Mesodermal cell (in vitro differentiated cells): ENCODE measurements around the gene ROR2.

Experiments
- H3K27ac ChIP-seq: 2 replicates; pipeline ENCODE4 v1.7.0; 2013; ENCODE audit warnings: mild to moderate bottlenecking, low read depth, low read length, moderate library complexity; ENCODE audit not compliant: severe bottlenecking
- H3K36me3 ChIP-seq: 2 replicates; pipeline ENCODE4 v1.7.1; 2013; ENCODE audit warnings: mild to moderate bottlenecking, low read length, moderate library complexity; ENCODE audit not compliant: control insufficient read depth, insufficient read depth
- H3K4me1 ChIP-seq: one replicate; pipeline ENCODE4 v1.7.1; 2013; ENCODE audit warnings: mild to moderate bottlenecking, low read length; ENCODE audit not compliant: insufficient read depth, control insufficient read depth, poor library complexity, severe bottlenecking
- H3K4me3 ChIP-seq: 2 replicates; pipeline ENCODE4 v1.7.0; 2013; ENCODE audit warnings: low read length, control low read depth, mild to moderate bottlenecking; ENCODE audit not compliant: insufficient read depth, poor library complexity, severe bottlenecking; ENCODE audit errors: extremely low read depth
- H3K9me3 ChIP-seq: 2 replicates; pipeline ENCODE4 v1.7.1; 2013; ENCODE audit warnings: mild to moderate bottlenecking, low read length, moderate library complexity; ENCODE audit not compliant: control insufficient read depth
- WGBS, 2 experiments: methylation state at CpG; one replicate each; pipeline ENCODE4 v1.1.5; 2013; ENCODE audit warnings: missing lambda C conversion rate in 2 of 2; ENCODE audit not compliant: insufficient coverage in 2 of 2; 5-methylcytosine and 5-hydroxymethylcytosine counted together

ROR2 gene

GRCh38 chr9:91599564-91599963, 350.5 kb downstream of the ROR2 start:
- Histone ChIP-seq H3K36me3 (no peaks in the 10 kb centered on the region), H3K4me3 (no peak overlapping the region), H3K9me3 (no peaks in the 10 kb centered on the region), H3K27ac (no peak overlapping the region), H3K4me1 (no peaks in the 10 kb centered on the region)
- WGBS, 2 experiments, result 100% methylated on average over 2 of the region's 3 CpGs

GRCh38 chr9:91591627-91592026, 358.4 kb downstream of the ROR2 start:
- Histone ChIP-seq H3K27ac (no peak overlapping the region), H3K4me3 (no peak overlapping the region), H3K36me3 (no peaks in the 10 kb centered on the region), H3K4me1 (no peaks in the 10 kb centered on the region), H3K9me3 (no peaks in the 10 kb centered on the region)
- WGBS, 2 experiments, result 71 to 74% methylated on average over 3 of the region's 3 CpGs

- no peak overlapping the region for H3K27ac ChIP-seq
- H3K4me1 ChIP-seq, result no peaks in the 10 kb centered on the region
- 100% methylated on average over 2 of the region's 7 CpGs for WGBS, 2 experiments
- H3K4me3 ChIP-seq, result no peak overlapping the region
- no peaks in the 10 kb centered on the region for H3K36me3 ChIP-seq
- no peaks in the 10 kb centered on the region for H3K9me3 ChIP-seq
These were observed 360.9 kb downstream of the ROR2 start for GRCh38 chr9:91589101-91589553.

GRCh38 chr9:91586282-91586681, 363.7 kb downstream of the ROR2 start:
- no peak overlapping the region for H3K4me3 ChIP-seq
- no peaks in the 10 kb centered on the region for H3K36me3 ChIP-seq
- H3K9me3 ChIP-seq, result no peaks in the 10 kb centered on the region
- WGBS, 2 experiments, result 65 to 70% methylated on average over 7 of the region's 8 CpGs
- no peaks in the 10 kb centered on the region for H3K4me1 ChIP-seq
- no peak overlapping the region for H3K27ac ChIP-seq

GRCh38 chr9:91583966-91584365, 366.1 kb downstream of the ROR2 start:
- no peaks in the 10 kb centered on the region for H3K4me1 ChIP-seq
- no peak overlapping the region for H3K27ac ChIP-seq
- no peaks in the 10 kb centered on the region for H3K36me3 ChIP-seq
- H3K9me3 ChIP-seq, result no peaks in the 10 kb centered on the region
- 92 to 97% methylated on average over 6 to 8 of the region's 9 CpGs for WGBS, 2 experiments
- no peak overlapping the region for H3K4me3 ChIP-seq

- Histone ChIP-seq H3K4me3 (no peak overlapping the region), H3K27ac (no peak overlapping the region), H3K4me1 (no peaks in the 10 kb centered on the region), H3K9me3 (no peaks in the 10 kb centered on the region), H3K36me3 (no peaks in the 10 kb centered on the region)
These were observed 366.7 kb downstream of the ROR2 start for GRCh38 chr9:91583161-91583875.

- Histone ChIP-seq H3K9me3 (no peaks in the 10 kb centered on the region), H3K4me1 (peaks cover 5% of the 10 kb centered on the region), H3K27ac (no peak overlapping the region), H3K36me3 (no peaks in the 10 kb centered on the region), H3K4me3 (no peak overlapping the region)
- 87 to 100% methylated on average over 3 to 4 of the region's 4 CpGs for WGBS, 2 experiments
These were observed 367.8 kb downstream of the ROR2 start for GRCh38 chr9:91582181-91582580.

GRCh38 chr9:91580136-91580535, 369.9 kb downstream of the ROR2 start:
- H3K36me3 ChIP-seq, result no peaks in the 10 kb centered on the region
- H3K27ac ChIP-seq, result no peak overlapping the region
- H3K4me3 ChIP-seq, result no peak overlapping the region
- H3K9me3 ChIP-seq, result no peaks in the 10 kb centered on the region
- 60 to 77% methylated on average over 1 to 2 of the region's 2 CpGs for WGBS, 2 experiments
- H3K4me1 ChIP-seq, result peaks cover 5% of the 10 kb centered on the region

- peaks cover 5% of the 10 kb centered on the region for H3K4me1 ChIP-seq
- H3K9me3 ChIP-seq, result no peaks in the 10 kb centered on the region
- no peaks in the 10 kb centered on the region for H3K36me3 ChIP-seq
- WGBS, 2 experiments, result 80% methylated on average over 1 of the region's 2 CpGs; no CpG with 5 or more reads in 1 of the 2 experiments
- H3K4me3 ChIP-seq, result no peak overlapping the region
- H3K27ac ChIP-seq, result no peak overlapping the region
These were observed 371.1 kb downstream of the ROR2 start for GRCh38 chr9:91578911-91579310.

GRCh38 chr9:91577633-91578061, 372.4 kb downstream of the ROR2 start:
- Histone ChIP-seq H3K36me3 (no peaks in the 10 kb centered on the region), H3K4me3 (no peak overlapping the region), H3K27ac (no peak overlapping the region), H3K9me3 (no peaks in the 10 kb centered on the region), H3K4me1 (peaks cover 8% of the 10 kb centered on the region)
- WGBS, 2 experiments, result 64 to 75% methylated on average over 6 of the region's 6 CpGs

- 91 to 92% methylated on average over 5 of the region's 5 CpGs for WGBS, 2 experiments
These were observed 377.2 kb downstream of the ROR2 start for GRCh38 chr9:91572811-91573210.

More at GRCh38 chr9:91572811-91573210, 377.2 kb downstream of the ROR2 start:
- H3K4me1 ChIP-seq, result peaks cover 11% of the 10 kb centered on the region
- H3K27ac ChIP-seq, result no peak overlapping the region
- H3K9me3 ChIP-seq, result peaks cover 5% of the 10 kb centered on the region
- no peaks in the 10 kb centered on the region for H3K36me3 ChIP-seq
- no peak overlapping the region for H3K4me3 ChIP-seq
